HG02678 (cell line): ENCODE results near the gene MLLT1.

Experiments used
- ATAC-seq: cut with Tn5 transposase; IDR thresholded peaks from one replicate; pipeline ENCODE4 v1.9.1; 2021; ENCODE audit warnings: mild to moderate bottlenecking, moderate library complexity; ENCODE audit not compliant: unreplicated experiment

The MLLT1 gene

DNA sequence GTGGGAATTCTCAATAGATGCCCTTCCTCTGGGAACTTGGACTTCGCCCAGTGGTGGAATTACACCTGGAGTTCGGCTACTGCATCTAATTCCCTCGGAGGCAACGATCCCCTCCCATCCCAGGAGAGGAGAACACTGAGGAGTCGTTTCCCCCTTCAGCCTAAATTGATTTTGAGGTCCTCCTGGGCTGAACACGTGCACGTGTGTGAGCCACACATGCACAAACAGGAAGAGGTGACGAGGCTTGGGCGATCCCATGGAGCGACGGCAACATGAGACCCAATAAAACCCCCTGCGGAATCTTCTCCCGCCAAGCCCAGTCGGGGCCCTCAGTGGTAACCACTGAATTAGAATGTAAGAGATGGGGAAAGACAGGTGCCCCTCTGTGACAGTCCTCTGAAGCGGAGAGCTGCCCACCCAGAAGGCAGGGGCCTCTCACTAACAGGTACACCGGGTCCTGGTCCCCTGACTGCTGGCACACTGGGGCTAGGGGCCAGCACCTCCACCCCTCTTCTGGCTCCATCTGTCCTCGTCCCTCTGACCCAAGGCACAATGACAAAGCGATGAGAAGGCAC lies 4.5 kb downstream of the MLLT1 start:
- ATAC-seq, result no peak

DNA sequence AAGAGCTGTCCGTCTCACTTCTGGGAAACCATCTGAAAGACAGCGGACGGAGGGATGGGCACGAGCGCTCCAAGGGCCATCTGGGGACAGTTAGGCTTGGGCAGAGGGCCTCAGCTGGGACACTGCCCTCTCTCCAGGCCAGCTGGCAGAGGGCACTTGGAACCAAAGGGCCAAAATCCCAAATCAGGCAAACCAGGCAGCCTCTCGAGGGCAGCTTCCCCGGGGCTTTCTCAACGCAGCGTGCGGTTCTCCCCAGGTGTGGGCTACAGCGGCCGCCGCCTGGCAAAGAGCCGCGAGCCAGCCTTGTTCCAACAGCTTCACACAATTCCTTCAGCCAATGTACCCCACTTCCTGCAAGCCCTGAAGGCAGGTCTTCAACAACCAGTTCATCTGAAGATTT lies 5.0 kb downstream of the MLLT1 start:
- no peak for ATAC-seq

- no peak for ATAC-seq
These were observed 5.8 kb downstream of the MLLT1 start for GRCh38 chr19:6273701-6274601.

GRCh38 chr19:6272913-6273600 lies 6.7 kb downstream of the MLLT1 start:
- ATAC-seq, result no peak

- ATAC-seq, result no peak
These were observed 7.4 kb downstream of the MLLT1 start for GRCh38 chr19:6272411-6272791.

- ATAC-seq, result no peak
These were observed 7.9 kb downstream of the MLLT1 start for GRCh38 chr19:6271721-6272410.

GRCh38 chr19:6271251-6271650 lies 8.5 kb downstream of the MLLT1 start:
- no peak for ATAC-seq

DNA sequence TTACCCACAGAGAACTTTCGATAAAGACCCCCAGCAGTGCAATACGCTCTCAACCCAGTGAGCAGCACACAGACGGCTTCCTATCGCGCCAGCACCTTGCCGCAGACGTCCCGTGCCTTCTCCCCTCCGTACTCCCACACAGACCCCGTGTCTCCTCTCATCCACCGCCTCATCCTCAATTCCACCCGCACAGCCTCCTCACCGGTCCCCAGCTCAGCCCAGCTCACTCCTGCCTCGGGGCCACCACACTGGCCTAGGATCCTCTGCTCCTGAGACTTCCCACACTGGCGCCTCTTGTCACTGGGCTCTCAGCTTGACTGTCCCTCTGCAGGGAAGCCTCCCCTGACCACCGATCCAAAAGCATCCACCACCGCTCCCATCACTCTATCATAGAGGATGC lies 9.0 kb downstream of the MLLT1 start:
- ATAC-seq, result no peak

- ATAC-seq, result no peak
These were observed 9.6 kb downstream of the MLLT1 start for GRCh38 chr19:6270076-6270745.

GRCh38 chr19:6269101-6269886 lies 10.5 kb downstream of the MLLT1 start:
- ATAC-seq, result no peak

- ATAC-seq, result no peak
These were observed 11.4 kb downstream of the MLLT1 start for GRCh38 chr19:6268382-6268771.

- ATAC-seq, result no peak
These were observed 12.0 kb downstream of the MLLT1 start for GRCh38 chr19:6267552-6268381.

- no peak for ATAC-seq
These were observed 15.0 kb downstream of the MLLT1 start for GRCh38 chr19:6264803-6265202.

DNA sequence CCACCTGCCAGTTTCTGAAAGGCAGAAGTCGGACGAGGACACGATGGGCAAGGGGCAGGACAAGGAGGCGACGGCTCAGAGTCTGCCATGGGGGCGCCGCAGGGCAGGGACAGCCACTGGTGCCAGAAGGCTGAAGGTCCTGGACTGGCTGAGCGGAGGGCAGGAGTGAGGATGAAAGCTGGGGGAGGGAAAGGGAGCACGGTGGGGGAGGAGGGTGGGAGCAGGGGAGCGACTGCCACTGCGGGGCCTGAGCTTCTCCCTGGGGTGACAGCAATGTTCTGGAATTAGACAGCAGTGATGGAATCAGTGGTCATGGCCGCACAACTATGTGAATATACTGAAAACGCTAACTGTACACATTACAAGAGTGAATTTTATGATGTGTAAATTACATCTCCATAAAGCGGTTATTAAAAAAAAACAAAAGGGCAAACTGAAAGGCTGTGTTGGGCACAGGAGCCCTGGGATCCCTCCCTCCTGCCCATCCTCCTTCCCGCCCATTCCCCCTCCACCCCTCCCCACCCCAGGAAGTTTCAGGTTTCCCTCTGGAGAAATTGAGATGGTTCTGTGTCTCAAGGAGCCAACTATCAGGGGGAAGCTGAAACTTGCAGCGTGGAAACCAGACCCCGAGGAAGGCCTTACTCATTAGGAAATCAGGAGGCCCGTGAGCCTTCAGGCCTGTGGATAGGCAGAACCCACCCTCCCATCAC lies 15.9 kb downstream of the MLLT1 start:
- ATAC-seq, result no peak

DNA sequence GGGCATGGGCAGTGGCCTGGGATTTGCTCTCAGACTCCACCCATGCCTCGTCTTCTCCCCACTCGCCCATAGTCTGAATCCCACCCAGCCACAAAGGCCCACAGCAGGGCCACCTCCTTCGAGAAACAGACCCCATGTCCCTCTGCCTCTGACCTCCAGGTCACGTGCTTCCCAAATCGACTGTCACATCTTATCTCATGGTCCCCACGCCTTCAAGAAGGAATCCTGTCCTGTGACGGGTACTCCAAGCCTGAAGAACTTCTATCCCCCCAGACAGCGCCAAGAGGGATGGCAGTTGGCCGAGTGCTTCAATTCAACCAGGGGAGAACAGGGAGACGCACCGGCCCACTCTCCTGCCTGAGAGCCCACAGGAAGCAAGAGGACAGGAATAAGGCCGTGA lies 16.5 kb downstream of the MLLT1 start:
- ATAC-seq, result no peak

DNA sequence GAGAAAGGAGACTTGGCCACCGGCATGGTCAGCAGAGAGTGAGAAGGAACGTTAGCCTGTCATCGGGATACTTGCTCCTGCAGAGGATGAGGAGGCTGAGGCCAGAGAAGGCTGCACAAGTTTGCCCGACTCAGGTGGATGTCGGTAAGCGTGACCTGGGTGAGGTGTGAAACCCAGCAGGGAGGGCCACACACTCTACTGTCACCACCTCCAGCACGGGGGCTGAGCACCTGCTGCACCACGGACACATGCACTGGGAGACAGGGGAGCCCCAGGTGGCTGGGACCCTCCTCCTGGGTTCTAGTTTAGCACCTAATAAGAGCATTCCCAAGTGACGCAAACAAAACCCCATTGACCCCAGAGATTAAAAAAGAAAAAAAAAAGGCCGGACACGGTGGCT lies 17.3 kb downstream of the MLLT1 start:
- no peak for ATAC-seq

DNA sequence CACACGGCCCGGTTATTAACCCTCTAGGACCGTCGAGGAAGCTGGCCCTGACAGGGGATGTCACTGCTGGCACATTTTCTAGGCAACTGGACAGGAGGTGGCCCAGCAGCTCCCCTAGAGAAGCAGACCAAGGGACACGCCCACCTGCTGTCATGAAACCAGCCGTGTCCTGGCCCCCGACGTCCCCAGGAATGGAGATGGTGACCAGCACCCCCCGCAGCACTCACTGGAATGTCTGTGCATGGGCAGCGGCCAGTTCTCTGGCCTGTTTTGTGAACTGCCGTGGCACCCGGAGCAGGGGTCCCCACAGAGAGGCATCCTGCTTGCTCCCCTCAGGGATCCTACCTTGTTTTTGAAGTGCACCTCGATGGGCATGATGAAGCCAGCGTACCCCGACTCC lies 17.9 kb downstream of the MLLT1 start:
- ATAC-seq, result no peak

DNA sequence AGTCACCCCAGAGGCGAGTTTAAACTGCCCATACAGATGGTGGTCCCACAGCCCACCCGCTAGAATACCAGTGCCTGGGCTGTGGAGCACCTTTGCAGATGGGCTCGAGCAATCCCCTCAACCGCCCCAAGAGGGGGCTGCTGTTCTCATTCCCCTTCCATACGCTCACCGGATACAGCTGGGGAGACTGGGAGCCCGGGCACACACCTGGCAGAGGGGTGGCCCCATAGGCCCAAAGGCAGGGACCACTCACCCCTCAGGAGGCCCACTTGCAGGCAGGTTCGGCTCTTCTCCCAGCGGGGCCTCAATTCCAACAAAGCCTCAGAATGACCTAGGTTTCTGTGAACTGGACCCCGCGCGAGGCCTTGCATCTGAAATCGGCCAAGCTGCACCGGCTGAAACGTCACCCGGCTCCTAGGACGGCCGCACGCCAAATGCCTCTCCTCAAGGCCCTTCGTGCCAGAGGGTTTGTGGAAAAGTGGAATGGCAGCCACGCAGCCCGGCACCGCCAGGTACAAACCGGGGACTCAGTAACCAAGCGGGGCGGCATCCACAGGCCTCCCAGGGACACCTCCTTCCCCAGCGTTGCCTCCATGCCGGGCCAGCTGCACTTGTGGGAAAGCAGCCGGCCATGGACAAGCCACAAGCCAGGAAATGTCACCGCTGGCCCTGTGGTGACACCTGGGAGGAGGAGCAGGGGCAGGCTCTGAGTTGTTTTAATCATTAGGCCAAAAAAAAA lies 18.7 kb downstream of the MLLT1 start:
- ATAC-seq, result no peak
